H1 (cell line): ENCODE results near the gene AGAP1. TPM values are rescaled to one million over a fixed set of nuclear protein-coding genes. Genes with fewer than 3 reads are reported as not detected.

Source experiments
- CTCF ChIP-seq, 3 experiments: IDR thresholded peaks; 1 replicate in 2 of 3; 2 replicates in 1 of 3; pipeline versions ENCODE4 v1.5.1 to v1.6.1; 2011; ENCODE audit warnings: low read length in 3 of 3, mild to moderate bottlenecking in 3 of 3, inconsistent platforms in 2 of 3, low read depth in 1 of 3, moderate library complexity in 1 of 3; ENCODE audit not compliant: insufficient read depth in 1 of 3; ENCODE audit errors: control extremely low read depth in 1 of 3
- JUN ChIP-seq: IDR thresholded peaks from 2 replicates; pipeline ENCODE4 v1.6.1; 2011; ENCODE audit warnings: low read depth, mild to moderate bottlenecking, improper control_type of control experiment, low read length
- KDM5A ChIP-seq: fragments of 200-600 bp; IDR thresholded peaks from 2 replicates; pipeline ENCODE4 v1.7.1; 2012; ENCODE audit warnings: mild to moderate bottlenecking, low read length, inconsistent platforms, mixed read lengths
- NANOG ChIP-seq: IDR thresholded peaks from 2 replicates; pipeline ENCODE4 v1.6.1; 2011; ENCODE audit warnings: low read length, low read depth, mild to moderate bottlenecking, inconsistent platforms; ENCODE audit not compliant: insufficient read depth, poor library complexity, severe bottlenecking
- RNF2 ChIP-seq: fragments of 200-900, 300-1000 bp; sonication (generic); IDR thresholded peaks from 2 replicates; pipeline ENCODE4 v1.7.1; 2016; ENCODE audit warnings: borderline replicate concordance, low read depth, mild to moderate bottlenecking, antibody characterized with exemption, low read length; ENCODE audit not compliant: poor library complexity, severe bottlenecking; ENCODE audit errors: missing control alignments
- SAP30 ChIP-seq: fragments of 300-600 bp; sonication (generic); IDR thresholded peaks from 2 replicates; pipeline ENCODE4 v1.7.1; 2012; ENCODE audit warnings: low read length, moderate library complexity, mild to moderate bottlenecking, inconsistent platforms; ENCODE audit not compliant: insufficient read depth, insufficient replicate concordance
- SP2 ChIP-seq: IDR thresholded peaks from 2 replicates; pipeline ENCODE4 v1.6.1; 2012; ENCODE audit warnings: mild to moderate bottlenecking, low read length, inconsistent platforms
- polyA plus RNA-seq, 7 experiments: library from polyadenylated mRNA; depleted of rRNA in 3 of 7; stranded (reverse) in 5 of 7; unstranded in 2 of 7; fragments of >200 nt in 5 of 7; fragments of 200-250 nt in 2 of 7; gene quantifications; 1 replicate in 5 of 7; 2 replicates in 1 of 7; 4 replicates in 1 of 7; pipeline versions ENCODE4 v1.2.1 to v1.2.3, GENCODE V29; 2011 to 2013; ENCODE audit warnings: missing spikeins in 2 of 7, mixed read lengths in 2 of 7
- total RNA-seq: library from RNA; stranded (reverse); fragmentation: NEBNext Ultra II Directional; extraction: Animal tissue kit (Norgen Biotek cat#: 25700); gene quantifications from 2 replicates; pipeline ENCODE4 v1.2.1, GENCODE V29; 2021
- TF ChIP-seq, protein P1 (sequence below): fragments of 300-600 bp; sonication (generic); IDR thresholded peaks from 2 replicates; pipeline ENCODE4 v1.7.1; 2012; ENCODE audit warnings: low read length, moderate library complexity, mild to moderate bottlenecking, inconsistent platforms; ENCODE audit not compliant: insufficient replicate concordance

AGAP1 gene
- total and polyA plus RNA-seq, 2 of the 8 experiments (the other 6 are each of a cell fraction or from before 2014, with no cell fraction given), result 18.1 to 39.4 TPM

GRCh38 chr2:235852526-235852920 is 358.7 kb downstream of the AGAP1 start (continued):
- TF ChIP-seq, protein P1, sequence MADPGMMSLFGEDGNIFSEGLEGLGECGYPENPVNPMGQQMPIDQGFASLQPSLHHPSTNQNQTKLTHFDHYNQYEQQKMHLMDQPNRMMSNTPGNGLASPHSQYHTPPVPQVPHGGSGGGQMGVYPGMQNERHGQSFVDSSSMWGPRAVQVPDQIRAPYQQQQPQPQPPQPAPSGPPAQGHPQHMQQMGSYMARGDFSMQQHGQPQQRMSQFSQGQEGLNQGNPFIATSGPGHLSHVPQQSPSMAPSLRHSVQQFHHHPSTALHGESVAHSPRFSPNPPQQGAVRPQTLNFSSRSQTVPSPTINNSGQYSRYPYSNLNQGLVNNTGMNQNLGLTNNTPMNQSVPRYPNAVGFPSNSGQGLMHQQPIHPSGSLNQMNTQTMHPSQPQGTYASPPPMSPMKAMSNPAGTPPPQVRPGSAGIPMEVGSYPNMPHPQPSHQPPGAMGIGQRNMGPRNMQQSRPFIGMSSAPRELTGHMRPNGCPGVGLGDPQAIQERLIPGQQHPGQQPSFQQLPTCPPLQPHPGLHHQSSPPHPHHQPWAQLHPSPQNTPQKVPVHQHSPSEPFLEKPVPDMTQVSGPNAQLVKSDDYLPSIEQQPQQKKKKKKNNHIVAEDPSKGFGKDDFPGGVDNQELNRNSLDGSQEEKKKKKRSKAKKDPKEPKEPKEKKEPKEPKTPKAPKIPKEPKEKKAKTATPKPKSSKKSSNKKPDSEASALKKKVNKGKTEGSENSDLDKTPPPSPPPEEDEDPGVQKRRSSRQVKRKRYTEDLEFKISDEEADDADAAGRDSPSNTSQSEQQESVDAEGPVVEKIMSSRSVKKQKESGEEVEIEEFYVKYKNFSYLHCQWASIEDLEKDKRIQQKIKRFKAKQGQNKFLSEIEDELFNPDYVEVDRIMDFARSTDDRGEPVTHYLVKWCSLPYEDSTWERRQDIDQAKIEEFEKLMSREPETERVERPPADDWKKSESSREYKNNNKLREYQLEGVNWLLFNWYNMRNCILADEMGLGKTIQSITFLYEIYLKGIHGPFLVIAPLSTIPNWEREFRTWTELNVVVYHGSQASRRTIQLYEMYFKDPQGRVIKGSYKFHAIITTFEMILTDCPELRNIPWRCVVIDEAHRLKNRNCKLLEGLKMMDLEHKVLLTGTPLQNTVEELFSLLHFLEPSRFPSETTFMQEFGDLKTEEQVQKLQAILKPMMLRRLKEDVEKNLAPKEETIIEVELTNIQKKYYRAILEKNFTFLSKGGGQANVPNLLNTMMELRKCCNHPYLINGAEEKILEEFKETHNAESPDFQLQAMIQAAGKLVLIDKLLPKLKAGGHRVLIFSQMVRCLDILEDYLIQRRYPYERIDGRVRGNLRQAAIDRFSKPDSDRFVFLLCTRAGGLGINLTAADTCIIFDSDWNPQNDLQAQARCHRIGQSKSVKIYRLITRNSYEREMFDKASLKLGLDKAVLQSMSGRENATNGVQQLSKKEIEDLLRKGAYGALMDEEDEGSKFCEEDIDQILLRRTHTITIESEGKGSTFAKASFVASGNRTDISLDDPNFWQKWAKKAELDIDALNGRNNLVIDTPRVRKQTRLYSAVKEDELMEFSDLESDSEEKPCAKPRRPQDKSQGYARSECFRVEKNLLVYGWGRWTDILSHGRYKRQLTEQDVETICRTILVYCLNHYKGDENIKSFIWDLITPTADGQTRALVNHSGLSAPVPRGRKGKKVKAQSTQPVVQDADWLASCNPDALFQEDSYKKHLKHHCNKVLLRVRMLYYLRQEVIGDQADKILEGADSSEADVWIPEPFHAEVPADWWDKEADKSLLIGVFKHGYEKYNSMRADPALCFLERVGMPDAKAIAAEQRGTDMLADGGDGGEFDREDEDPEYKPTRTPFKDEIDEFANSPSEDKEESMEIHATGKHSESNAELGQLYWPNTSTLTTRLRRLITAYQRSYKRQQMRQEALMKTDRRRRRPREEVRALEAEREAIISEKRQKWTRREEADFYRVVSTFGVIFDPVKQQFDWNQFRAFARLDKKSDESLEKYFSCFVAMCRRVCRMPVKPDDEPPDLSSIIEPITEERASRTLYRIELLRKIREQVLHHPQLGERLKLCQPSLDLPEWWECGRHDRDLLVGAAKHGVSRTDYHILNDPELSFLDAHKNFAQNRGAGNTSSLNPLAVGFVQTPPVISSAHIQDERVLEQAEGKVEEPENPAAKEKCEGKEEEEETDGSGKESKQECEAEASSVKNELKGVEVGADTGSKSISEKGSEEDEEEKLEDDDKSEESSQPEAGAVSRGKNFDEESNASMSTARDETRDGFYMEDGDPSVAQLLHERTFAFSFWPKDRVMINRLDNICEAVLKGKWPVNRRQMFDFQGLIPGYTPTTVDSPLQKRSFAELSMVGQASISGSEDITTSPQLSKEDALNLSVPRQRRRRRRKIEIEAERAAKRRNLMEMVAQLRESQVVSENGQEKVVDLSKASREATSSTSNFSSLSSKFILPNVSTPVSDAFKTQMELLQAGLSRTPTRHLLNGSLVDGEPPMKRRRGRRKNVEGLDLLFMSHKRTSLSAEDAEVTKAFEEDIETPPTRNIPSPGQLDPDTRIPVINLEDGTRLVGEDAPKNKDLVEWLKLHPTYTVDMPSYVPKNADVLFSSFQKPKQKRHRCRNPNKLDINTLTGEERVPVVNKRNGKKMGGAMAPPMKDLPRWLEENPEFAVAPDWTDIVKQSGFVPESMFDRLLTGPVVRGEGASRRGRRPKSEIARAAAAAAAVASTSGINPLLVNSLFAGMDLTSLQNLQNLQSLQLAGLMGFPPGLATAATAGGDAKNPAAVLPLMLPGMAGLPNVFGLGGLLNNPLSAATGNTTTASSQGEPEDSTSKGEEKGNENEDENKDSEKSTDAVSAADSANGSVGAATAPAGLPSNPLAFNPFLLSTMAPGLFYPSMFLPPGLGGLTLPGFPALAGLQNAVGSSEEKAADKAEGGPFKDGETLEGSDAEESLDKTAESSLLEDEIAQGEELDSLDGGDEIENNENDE, result no peak
- no peak for TF ChIP-seq KDM5A
- TF ChIP-seq SAP30, result no peak
- TF ChIP-seq SP2, result no peak
- no peak for TF ChIP-seq JUN
- no peak for TF ChIP-seq NANOG
- no peak for TF ChIP-seq CTCF (IDR thresholded peaks at IDR 0.05; ENCODE audit: control extremely low read depth in 1 of 3, insufficient read depth in 1 of 3, low read depth in 1 of 3, low read length in 3 of 3)
- no peak for TF ChIP-seq RNF2
